GM06990 (cell line): ENCODE measurements around the gene BFSP2.

Experiments
- DNase-seq: peaks from one replicate; pipeline ENCODE4 v3.0.0-alpha.2; 2011; ENCODE audit not compliant: insufficient read length; ENCODE audit errors: extremely low read depth
- H3K27me3 ChIP-seq: replicated peaks from 2 replicates; pipeline ENCODE4 v1.6.0; 2011; ENCODE audit warnings: low read length; ENCODE audit not compliant: control insufficient read depth, insufficient read depth
- H3K36me3 ChIP-seq: 2 replicates; pipeline ENCODE4 v1.5.1; 2011; ENCODE audit warnings: low read length; ENCODE audit not compliant: control insufficient read depth, insufficient read depth
- H3K4me3 ChIP-seq: replicated peaks from 2 replicates; pipeline ENCODE4 v1.5.1; 2011; ENCODE audit warnings: low read depth, mild to moderate bottlenecking, control low read depth, low read length
- TF ChIP-seq, protein P1 (sequence below): IDR thresholded peaks from 2 replicates; pipeline ENCODE4 v1.5.1; 2011; ENCODE audit warnings: low read length, control low read depth, mild to moderate bottlenecking, inconsistent platforms; ENCODE audit not compliant: insufficient read depth, poor library complexity, severe bottlenecking

Gene BFSP2

DNA sequence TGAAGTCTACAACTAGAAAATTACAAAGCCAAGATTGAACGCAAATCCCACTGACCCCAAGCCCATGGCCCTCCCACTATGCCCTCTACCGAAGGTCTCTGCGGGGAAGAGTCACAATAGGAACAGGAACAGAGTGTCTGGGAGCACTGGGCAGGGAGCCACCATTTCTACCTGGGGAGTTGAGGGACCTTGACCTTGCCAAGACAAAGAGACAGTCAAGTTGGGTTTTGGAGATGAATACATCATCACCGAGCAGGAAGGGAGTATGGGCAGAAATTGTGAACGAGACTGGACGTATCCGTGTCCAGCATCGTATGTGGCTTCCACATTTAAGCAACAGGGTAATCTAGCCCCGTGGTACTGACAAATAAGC, 30.8 kb upstream of the BFSP2 start:
- TF ChIP-seq, protein P1, sequence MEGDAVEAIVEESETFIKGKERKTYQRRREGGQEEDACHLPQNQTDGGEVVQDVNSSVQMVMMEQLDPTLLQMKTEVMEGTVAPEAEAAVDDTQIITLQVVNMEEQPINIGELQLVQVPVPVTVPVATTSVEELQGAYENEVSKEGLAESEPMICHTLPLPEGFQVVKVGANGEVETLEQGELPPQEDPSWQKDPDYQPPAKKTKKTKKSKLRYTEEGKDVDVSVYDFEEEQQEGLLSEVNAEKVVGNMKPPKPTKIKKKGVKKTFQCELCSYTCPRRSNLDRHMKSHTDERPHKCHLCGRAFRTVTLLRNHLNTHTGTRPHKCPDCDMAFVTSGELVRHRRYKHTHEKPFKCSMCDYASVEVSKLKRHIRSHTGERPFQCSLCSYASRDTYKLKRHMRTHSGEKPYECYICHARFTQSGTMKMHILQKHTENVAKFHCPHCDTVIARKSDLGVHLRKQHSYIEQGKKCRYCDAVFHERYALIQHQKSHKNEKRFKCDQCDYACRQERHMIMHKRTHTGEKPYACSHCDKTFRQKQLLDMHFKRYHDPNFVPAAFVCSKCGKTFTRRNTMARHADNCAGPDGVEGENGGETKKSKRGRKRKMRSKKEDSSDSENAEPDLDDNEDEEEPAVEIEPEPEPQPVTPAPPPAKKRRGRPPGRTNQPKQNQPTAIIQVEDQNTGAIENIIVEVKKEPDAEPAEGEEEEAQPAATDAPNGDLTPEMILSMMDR: no peak
- no peak overlapping the region for H3K4me3 ChIP-seq
- H3K27me3 ChIP-seq: no peaks in the 10 kb centered on the region; the same call in 1 of the 2 replicates
- DNase-seq: no peak
- no peaks in the 10 kb centered on the region for H3K36me3 ChIP-seq

DNA sequence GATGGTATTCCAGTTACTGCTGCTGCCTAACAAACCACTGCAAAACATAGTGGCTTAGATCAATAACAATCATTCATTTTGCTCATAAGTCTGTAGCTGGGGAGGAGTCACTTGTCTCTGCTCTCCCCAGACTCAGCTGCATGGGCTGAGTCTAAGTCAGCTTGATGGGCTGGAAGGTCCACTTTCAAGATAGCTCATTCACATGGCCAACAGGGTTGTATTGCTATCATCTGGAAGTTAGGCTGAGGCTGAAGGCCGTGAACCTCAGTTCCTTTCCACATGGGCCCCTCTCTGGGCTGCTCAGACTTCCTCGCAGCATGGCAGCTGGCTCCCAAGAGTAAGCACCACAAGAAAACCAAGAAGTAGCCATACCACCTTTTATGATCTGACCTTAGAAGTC, 28.7 kb upstream of the BFSP2 start:
- H3K27me3 ChIP-seq: no peaks in the 10 kb centered on the region; the same call in 1 of the 2 replicates
- no peak overlapping the region for H3K4me3 ChIP-seq
- H3K36me3 ChIP-seq: no peaks in the 10 kb centered on the region
- DNase-seq: no peak
- TF ChIP-seq, protein P1: no peak

DNA sequence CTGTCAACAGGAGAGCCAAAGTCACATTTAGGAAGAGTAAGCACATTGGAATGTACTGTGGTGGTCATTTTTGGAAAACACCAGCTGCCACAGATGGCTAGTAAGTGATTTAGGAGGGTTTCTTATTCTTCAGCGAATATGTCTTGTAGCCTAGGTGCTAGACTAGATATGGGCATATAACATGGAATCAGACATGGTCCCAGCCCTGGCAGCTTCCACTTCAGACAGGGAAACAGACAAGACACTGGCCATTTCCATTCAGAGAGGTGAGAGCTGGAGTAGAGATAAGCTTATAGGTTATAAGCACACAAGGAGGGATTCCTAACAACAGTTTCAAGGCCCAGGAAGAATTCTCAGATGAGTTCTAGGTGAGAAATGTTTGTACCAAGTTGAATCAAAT, 28.2 kb upstream of the BFSP2 start:
- H3K27me3 ChIP-seq: no peaks in the 10 kb centered on the region; the same call in 1 of the 2 replicates
- TF ChIP-seq, protein P1: no peak
- DNase-seq: no peak
- H3K36me3 ChIP-seq: no peaks in the 10 kb centered on the region
- H3K4me3 ChIP-seq: no peak overlapping the region

DNA sequence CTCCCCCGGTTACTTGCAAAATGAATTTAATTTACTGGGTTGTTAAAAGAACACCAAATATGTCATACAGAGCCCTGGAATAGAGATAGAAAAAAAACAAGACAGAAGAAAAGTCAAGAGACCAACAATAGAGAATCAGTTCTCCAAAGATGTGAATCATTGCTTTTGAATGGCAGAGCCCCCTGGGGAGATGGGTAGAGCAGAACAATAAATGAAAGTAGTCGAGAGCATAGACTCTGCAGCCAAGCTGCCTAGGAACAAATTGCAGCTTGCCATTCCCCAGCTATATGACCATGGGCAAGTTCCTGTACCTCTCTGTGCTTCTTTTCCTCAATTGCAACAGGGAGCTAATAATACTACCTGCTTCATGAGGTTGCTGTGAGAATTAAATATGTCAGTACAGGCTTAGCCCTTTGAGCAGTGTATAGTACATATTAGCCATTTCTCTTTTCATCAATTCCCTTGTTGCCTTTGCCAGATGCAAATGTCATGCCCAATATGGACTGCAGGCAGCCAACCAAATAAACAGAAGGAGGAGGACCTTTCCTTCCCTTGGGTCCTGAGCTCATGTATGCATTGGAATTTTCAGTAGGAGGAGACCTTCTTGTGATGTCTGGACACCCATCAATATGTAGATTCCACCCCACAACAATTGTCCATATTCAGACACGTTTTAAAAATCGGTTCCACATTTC, 25.0 kb upstream of the BFSP2 start:
- Histone ChIP-seq H3K27me3 (no peaks in the 10 kb centered on the region), H3K4me3 (no peak overlapping the region), H3K36me3 (no peaks in the 10 kb centered on the region)
- DNase-seq: no peak
- TF ChIP-seq, protein P1: no peak

GRCh38 chr3:133375403-133375745, 24.5 kb upstream of the BFSP2 start:
- Histone ChIP-seq H3K36me3 (no peaks in the 10 kb centered on the region), H3K27me3 (no peaks in the 10 kb centered on the region), H3K4me3 (no peak overlapping the region)
- DNase-seq: no peak
- TF ChIP-seq, protein P1: no peak

- DNase-seq: no peak
- TF ChIP-seq, protein P1: no peak
- Histone ChIP-seq H3K27me3 (no peaks in the 10 kb centered on the region), H3K36me3 (no peaks in the 10 kb centered on the region), H3K4me3 (no peak overlapping the region)
Observed at GRCh38 chr3:133376810-133377209, 23.0 kb upstream of the BFSP2 start.
